Epithelial cell of esophagus (primary cell): ENCODE measurements around the gene SBSN.

Experiments used
- DNase-seq: peaks from one replicate; pipeline ENCODE4 v3.0.0; 2010; ENCODE audit warnings: low read depth
- H3K4me3 ChIP-seq: 2 replicates; pipeline ENCODE4 v1.5.1; 2011; ENCODE audit warnings: mild to moderate bottlenecking, low read length, control low read depth
- TF ChIP-seq, protein P1 (sequence below): IDR thresholded peaks from 2 replicates; pipeline ENCODE4 v1.5.1; 2011; ENCODE audit warnings: low read depth, mild to moderate bottlenecking, low read length, control low read depth, inconsistent platforms; ENCODE audit not compliant: insufficient read depth; ENCODE audit errors: missing control alignments

Gene SBSN

DNA sequence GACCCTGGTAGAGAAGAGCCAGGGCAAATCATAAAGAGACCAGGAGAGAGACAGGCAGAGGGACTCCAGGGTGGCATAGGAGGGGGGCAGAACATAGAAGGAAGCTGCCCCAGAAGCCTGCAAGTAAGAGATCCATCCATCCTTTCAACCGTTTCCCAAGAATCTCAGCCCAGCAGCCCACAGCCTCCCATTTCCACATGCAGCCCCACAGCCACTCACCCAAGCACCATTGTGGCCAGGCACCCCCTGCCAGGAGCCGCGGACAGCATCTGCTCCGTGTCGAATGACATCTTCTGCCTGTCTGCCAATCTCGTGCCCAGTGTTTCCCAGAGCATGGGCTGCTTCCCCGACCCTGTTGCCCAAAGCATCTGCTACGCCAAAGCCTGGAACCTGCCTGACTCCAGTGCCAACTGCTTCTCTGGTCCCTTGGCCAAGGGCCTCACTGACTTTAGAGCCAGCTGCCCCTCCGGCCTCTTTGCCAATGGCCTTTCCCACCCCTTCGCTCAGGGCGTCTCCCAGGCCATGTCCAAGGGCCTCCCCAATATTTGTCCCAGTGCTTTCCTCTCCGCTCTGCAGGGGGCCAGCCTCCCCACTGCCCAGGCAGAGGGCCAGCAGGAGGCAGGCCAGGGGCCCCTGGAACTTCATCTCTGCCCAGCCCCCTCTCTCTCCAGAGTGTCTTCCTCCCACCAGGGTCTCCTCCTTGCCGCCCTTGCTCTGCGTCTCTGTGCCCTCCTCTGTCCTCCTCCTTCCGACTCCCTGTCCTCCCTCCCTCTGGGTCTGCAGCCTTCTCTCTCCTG lies 15.1 kb downstream of the SBSN start:
- TF ChIP-seq, protein P1, sequence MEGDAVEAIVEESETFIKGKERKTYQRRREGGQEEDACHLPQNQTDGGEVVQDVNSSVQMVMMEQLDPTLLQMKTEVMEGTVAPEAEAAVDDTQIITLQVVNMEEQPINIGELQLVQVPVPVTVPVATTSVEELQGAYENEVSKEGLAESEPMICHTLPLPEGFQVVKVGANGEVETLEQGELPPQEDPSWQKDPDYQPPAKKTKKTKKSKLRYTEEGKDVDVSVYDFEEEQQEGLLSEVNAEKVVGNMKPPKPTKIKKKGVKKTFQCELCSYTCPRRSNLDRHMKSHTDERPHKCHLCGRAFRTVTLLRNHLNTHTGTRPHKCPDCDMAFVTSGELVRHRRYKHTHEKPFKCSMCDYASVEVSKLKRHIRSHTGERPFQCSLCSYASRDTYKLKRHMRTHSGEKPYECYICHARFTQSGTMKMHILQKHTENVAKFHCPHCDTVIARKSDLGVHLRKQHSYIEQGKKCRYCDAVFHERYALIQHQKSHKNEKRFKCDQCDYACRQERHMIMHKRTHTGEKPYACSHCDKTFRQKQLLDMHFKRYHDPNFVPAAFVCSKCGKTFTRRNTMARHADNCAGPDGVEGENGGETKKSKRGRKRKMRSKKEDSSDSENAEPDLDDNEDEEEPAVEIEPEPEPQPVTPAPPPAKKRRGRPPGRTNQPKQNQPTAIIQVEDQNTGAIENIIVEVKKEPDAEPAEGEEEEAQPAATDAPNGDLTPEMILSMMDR = no peak
- peak overlapping the region; percentile 45 for H3K4me3 ChIP-seq
- DNase-seq = no peak

DNA sequence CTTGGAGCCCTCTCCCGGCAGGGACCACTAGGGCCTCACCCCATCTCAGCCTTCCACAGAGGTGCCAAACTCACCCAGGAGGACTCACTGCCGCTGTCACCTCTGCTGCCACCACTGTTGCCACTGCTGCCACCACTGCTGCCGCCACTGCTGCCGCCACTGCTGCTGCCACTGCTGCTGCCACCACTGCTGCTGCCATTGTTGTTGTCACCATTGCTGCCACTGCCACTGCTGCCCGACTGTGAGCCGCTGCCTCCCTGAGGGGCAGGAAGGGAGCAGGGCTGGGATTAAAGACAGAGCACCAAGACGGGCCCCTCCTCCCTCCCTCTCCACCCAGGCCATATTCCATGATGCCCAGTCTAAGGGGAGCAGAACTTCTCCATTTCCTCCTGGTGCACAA lies 16.8 kb downstream of the SBSN start:
- TF ChIP-seq, protein P1 = no peak
- DNase-seq = no peak
- peak overlapping the region; percentile 18 for H3K4me3 ChIP-seq

DNA sequence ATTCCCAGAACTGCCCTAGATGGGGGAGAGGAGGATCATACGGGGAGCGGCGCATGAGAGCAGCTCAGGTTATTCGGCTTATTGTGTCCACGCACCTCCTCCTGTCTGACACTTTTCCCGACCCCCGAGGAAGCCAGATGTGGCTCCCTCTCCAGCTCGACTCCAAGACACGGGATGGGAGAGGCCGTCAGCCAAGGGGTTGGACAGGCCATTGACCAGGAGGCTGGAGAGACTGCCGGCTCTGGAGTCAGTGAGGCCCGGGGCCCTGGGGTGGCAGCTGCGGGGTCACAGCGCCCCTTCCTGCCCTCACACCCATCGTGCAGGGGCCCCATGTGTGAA lies 17.5 kb downstream of the SBSN start:
- H3K4me3 ChIP-seq = peak overlapping the region; percentile 64
- TF ChIP-seq, protein P1 = no peak
- no peak for DNase-seq

DNA sequence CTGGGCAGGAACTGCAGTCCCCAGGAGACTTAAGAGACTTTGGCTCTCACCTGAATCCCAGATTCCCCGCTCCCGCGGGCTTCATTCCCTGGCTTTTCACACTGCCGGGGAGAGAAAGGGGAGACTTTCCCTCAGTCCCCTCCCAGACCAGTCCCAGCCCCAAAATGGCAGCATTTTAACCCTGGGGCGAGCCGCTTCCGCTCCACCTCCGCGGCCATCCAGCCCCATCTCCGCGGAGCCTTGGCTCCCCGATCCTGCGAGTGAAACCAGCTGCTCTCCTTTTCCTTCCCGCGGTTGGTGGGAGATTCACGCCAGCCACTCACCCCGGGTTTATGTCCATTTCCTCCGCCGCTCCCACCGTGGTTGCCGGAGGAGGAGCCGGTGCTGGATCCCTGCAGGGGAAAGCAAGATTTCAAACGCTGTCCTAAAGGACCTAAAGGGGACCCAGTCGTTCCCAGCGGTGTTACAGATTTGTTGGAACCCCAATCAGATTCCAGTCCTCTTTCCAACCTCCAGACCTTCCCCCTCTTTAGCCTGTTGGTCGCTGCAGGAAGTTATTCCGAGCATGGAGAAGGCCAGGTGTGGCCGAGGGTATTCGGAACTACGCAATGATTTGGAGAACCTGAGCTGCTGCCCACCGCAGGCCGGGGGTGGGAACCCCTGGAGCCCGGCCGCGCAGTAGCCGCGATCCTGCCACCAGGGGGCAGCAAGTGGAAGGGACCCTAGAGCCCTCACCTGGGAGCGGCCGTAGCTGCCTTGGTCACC lies 18.1 kb downstream of the SBSN start:
- TF ChIP-seq, protein P1 = peak; percentile 87
- DNase-seq = peak; percentile 80
- peak overlapping the region; percentile 64 for H3K4me3 ChIP-seq

DNA sequence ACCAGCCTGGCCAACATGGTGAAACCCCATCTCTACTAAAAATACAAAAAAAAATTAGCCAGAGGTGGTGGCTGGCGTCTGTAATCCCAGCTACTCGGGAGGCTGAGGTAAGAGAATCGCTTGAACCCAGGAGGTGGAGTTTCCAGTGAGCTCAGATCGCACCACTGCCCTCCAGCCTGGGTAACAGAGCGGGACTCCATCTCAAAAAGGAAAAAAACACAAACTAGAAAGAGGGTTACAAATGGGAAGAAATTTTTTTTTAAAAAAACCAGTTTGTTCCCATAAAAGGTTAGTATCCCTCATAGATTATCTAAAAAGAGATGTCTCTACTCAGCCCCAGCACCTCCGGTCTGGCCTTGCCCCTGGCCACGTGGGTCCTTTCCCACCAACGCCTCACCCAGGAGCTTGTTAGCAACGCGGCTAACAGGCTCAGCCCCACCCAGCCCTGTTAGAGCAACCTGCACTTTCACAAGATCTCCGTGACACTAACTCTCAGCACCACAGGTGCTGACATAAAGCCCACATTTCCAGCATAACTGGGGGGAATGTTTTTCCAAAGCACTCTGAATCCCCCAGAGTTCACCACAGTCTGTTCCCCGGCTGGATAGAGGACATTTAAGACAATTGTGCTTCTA lies 19.0 kb downstream of the SBSN start:
- peak; percentile 89 for DNase-seq
- TF ChIP-seq, protein P1 = no peak
- H3K4me3 ChIP-seq = peak overlapping the region; percentile 64

DNA sequence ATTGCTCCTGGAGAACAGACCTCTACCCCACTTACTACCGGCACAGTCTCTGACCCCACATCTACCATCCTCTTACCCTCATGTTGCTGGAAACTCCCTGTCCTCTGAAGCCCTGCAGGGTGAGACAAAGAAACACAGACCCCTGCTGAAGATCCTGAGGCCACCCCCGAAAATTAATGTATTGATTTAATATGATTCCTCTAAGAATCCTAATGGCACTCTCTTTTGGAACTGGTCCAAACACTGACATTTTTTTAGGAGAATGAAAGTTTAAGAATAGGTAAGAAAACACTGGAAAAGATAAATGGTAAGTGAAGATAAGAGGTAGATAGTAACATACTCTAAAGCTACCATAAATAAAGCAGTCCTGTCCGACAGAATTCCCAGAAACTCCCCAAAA lies 20.0 kb downstream of the SBSN start:
- TF ChIP-seq, protein P1 = no peak
- H3K4me3 ChIP-seq = no peak overlapping the region
- DNase-seq = no peak
